ENCODE data around the gene ENPP7.

DNA sequence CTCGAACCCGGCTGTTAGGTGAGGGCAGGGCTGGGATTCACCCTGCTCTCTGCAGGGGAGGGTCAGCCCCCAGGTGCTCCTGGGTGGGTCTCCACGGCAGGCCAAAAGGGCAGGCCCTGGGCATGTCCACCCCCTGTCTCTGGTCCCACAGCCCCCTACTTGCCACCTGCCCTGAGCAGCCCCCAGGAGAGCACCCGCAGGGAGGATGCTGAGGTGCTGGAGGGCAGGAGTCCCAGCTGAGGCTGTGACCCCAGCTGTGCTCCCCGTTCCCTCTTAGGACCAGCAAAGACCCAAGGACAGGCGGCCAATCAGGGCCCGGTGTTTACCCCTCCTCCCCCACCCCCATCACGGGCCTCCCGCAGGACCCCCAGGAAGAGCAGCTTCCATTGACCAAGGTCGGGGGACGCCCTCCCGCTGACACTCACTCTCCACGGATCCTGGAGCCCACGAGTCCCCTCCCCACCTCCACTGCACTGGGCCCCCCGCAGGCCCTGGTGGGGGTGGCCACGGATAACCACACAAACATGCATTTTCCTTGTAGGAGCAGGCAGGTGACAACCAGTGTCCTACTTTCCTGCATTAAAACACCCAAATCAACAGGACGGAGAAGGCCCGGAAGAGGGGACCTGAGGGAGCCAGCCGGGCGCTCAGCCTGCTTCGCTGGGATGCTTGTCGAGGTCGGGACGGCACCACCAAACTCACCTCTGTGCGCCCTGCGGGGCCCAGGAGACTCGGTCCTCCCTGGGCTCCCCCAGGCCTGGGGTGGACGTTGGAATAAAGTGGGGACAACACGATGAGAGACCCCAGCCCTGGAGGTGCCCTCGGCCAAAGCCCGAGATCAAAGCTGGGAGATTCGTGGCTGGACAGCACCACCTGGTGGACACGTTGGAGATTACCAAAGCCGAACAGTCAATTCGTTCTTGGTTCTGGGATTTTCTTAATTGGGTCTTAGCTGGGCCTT, 22.5 kb upstream of the ENPP7 start:
- TF ChIP-seq GATA2 (IDR thresholded peaks at IDR 0.05; ENCODE audit: low read depth, low read length) (no peak), GATA3 (IDR thresholded peaks at IDR 0.05; ENCODE audit: low read depth, low read length) (no peak)

All from SH-SY5Y (cell line).